NCI-H1048 (cell line): ENCODE results near the gene CCDC174.
"Not testable (repeated sequence)": the region's sequence is repeated elsewhere in the genome, so short reads cannot be mapped to it uniquely, and the experiment has no call there.

Experiments used
- DNase-seq: peaks from one replicate; lab custom pipeline; 2025; lab: John Stamatoyannopoulos, UW

The CCDC174 gene

DNA sequence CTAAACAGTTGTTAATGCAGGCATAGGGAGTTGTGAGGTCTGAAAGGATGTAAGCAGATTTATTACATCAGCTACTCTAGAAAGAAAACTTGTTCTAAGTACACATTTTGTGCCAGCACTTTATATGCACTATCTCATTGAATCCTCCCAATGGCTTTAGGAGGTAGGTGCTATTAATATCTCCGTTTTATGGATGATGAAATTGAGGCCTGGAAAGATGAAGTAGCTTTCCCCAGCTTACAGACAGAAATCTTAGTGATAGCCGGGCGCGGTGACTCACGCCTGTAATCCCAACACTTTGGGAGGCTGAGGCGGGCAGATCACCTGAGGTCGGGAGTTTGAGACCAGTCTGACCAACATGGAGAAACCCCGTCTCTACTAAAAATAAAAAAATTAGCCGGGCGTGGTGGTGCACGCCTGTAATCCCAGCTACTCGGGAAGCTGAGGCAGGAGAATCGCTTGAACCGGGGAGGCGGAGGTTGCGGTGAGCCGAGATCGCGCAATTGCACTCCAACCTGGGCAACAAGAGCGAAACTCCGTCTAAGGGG is 872 bp downstream of the CCDC174 start:
- not testable (repeated sequence) for DNase-seq

DNA sequence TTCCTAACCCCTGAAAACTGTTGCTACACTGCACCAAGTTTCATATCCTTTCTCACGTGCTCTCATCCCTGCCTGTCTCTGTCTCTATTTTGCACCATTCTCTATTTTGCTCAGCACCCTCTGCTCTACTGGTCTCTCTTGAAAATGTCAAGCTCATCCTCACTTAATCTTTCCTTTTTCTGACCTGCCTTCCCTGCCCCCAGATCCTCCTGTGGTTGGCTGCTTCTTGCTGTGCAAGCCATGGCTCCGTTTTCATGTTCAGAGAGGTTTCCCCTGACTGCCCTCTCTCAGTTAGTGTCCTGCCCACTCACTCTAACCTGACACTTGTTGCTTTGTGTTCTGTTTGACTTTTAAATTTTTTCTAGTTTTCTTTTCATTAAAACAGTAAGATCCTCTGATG is 6.0 kb downstream of the CCDC174 start:
- no peak for DNase-seq

DNA sequence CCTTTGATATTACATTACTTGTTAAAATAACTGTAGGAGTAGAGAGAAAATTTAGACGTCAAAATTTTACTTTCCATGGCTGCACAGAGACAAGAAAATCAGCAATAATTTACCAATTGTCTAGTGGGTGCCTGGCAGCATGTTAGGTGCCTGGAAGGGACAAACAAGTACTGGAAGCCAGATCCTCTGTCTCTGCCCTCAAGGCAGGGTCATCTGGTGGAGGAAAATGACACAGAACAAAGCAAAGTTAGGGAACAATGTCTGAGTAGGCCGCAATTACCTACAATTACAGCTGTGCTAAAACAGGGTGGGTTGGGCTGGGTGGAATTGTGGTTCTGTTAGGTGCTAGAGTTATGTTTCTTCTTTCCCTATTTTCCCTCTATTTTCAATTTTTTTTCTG is 7.4 kb downstream of the CCDC174 start:
- DNase-seq = no peak

DNA sequence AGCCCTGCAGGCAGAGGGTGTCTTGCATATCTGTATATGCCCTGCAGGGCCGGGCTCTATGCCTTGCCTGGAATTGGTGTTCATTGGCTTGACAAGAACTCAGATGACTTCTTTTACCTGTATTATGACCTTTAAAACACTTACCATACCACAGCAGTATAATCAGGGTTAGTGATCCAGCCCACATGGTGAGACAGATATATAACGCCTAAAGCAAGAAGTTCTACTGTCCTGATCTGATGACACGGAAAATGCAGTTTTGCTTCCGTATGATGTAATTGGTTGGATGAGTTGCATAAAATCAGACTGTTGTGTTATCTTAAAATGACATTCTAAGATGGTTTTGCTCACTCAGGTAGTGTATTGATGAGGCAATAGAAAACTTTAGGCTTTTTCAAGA is 9.4 kb downstream of the CCDC174 start:
- no peak for DNase-seq

DNA sequence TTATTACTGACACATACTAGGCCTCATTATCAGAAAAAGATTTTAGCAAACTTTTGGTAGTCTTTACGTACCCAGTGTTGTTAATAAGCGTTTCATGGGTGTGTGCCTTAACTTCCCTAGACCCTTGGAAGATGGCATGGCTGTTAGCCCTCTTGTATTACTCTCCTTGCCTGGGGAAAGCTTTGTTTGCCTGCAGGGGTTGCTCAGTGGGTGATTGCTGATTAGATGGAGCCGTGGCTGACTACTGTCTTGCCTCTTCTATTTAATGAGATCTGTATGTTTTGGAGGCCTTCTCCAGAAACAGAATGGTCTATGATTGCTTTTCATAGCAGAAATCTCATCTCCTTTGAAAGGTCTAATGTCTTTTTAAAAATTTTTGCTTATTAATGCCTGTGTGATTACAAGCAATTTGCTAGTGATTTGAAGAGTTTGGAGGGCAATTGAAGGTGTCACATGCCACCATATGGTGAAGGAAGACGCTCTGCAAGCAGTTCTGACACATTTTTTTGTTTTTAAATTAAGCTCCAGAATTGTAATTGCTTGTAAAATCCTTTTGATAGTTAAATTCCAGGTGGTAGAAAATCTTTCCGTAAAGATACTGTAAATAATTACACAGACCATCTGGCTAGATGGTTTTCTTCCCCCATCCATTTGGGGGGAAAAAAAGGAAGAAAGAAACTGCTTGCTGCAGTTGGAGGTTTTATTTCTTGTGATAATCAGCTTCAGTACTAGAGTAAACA is 12.0 kb downstream of the CCDC174 start:
- DNase-seq = no peak

DNA sequence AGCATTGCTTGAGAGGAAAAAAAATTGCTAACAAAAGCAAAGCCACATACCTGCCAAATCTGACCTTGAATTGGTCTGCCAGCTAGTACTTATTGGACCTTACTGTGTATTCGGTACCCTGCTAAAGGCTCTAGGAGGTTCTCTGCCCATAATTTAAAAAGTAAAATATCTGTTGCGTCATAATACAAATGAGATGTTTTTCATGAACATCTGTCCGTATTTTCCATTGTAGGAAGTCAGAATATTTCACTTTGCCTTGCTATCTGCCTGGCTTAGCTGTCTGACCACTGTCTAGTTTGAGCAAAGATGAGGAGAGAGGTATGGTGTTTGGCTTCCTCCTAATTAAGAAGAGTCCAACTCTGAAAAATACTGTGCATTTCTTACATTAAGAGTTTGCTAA is 12.6 kb downstream of the CCDC174 start:
- DNase-seq = no peak

DNA sequence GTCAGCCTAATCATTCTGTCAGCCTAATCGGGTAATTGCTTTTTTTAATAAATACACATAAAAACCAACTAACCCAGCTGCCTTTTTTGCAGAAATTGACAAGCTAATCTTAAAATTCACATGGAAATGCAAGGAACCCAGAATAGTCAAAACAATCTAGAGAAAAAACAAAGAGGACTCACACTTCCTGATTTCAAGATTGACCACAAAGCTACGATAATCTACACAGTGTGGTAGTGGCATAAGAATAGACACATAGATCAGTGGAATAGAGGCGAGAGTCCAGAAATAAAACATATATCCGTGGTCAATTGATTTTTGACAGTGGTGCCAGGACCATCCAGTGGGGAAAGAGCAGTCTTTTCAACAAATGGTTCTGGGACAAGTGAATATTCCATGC is 21.0 kb downstream of the CCDC174 start:
- DNase-seq = no peak

DNA sequence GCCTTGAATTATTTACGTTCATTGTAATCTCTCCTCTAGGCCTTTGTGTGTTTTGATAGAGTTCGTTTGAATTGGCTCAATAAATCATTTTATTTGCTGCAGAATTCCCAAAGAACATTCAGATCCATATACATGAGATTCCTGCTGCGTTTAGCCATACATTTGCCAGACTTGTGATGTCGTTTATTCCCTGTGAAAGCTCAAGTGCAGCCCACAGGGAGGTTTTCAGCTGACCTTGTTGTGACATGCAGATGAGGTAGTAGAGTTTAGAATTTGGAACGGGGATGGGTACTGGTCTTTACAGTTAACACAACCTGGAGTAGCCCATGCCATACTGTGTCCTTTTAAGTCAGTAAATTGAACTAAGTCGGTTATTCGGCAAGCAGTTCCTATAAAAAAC is 23.3 kb downstream of the CCDC174 start, which contains the start of gene C3orf20:
TSS of gene C3orf20 (plus strand) at position 301 of the 400 bp plus-strand sequence. CDS start 7,573 bp downstream, outside the sequence.
- DNase-seq = no peak

DNA sequence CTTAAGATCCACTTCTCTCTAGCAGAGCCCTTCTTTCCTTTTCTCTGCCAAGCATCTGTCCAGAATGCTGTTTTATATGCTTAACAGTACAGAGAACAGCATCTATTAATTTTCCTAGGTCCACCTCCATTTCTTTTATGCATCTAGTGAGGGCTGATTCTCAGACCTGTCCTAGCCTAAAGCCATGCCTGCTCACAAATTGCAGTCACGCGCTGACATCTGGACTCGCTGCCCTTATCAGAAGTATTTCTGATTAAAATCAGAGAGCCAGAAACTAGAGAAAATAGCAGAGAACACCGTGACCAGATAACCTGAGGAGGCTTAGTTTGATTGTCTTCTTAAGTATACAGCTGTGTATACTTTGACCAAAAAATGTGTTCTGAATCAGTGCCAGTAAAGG is 25.3 kb downstream of the CCDC174 start:
- no peak for DNase-seq

DNA sequence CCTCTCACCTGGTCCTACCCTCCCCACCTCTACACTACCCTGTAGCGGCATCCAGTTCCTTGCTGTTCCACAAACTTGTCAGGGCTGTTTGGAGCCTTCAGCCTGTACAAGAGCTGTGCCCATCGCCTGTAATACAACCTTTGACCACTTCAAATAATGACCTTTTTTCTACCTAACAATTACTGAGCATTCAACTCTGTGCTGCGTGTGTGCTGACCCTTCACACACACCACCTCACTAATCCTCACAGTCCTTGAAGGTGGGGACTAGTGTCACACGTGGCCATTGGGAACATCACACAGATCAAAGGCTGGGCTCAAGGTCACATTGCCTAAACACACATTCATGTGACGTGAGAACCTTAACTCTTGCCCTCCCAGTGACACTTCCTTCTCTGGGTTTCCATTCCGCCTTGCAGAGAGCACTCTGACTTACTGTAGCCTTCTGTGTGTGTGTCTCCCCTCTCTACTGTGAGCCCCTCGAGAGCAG is 26.5 kb downstream of the CCDC174 start:
- DNase-seq = no peak

DNA sequence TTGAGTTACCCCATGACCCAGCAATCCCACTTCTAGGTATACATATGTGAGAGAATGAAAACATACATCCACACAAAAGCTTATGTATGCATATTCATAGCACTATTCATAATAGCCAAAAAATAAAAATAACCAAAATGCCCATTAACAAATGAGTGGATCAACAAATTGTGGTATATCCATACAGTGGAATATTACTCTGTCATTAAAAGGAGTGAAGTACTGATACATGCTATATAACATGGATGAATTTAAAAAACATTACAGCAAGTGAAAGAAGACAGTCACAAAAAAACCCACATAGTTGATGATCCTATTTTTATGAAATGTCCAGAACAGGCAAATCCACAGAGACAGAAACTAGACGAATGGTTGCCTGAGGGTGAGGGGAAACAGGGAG is 28.6 kb downstream of the CCDC174 start:
- no peak for DNase-seq

DNA sequence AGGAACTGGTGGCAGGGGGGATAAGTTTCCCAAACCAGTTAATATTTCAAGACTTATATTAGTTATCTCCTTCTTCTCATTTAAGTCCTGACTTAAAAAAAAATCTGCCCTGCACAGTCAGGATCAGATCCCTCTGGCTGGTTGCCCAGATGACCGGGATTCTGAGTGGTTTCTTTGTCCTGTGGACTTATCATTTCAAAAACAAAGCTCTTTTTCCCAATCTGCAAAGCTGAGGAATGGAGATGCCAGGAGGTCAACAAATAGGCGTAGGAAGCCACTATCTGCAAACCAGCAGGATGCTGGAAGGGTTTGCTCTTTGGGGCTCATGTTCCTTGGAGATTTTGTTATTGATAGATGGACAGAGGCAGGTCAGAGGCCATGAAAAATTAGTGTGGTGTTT is 29.2 kb downstream of the CCDC174 start:
- DNase-seq = no peak

DNA sequence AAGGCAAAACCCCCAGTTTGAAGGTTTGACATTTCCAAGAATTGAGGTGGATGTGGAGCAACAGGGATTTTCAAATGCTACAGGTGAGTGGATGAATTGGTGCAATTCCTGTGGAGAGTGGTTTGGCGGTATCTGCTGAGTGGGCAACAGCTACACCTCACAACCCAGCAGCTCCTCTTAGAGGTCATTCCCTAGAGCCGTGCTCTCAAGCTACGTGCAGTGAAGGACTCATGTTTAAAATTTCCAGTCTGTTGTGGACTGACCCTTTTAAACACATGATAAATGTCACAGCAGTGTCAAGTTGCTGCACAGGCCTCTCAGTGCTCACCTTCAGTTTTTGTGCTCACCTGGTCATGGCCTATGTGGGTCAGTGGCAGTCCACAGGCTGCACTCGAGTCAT is 32.9 kb downstream of the CCDC174 start:
- no peak for DNase-seq

DNA sequence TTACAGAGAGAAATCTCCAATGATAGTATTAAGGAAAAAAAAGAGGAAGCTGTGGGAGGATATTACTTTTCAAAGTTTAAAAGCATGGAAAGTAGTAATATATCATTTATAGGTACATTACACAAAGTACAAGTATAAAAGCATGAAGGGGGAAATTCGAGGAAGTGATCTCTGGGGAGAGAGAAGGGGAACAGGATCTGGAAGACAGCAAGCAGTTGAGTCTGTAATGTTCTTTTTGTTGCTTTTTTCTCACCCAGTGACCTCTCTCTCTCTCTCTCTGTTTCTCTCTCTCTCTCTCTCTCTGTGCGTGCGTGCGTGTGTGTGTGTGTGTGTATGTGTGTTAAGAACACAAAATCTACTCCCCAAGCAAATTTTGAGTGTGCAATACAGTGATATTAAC is 33.6 kb downstream of the CCDC174 start:
- no peak for DNase-seq

DNA sequence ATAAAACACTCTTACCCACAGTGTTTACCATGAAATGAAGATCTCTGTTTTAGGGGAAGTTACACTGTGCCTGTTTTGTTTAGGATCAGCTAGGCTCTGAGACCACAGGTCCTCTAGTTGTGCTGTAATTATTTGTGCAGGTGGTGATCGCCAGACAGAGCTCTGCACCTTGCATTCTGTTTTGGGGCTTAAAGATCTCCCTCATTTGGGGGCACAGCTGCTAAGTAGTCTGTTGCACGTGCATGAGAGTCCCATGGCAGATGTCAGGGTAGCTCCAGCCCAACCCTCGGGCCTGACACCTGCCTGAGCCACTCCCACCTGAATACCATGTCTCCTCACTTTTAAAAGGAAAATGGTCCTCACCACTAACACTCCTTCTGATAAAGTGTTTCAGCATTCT is 35.8 kb downstream of the CCDC174 start:
- no peak for DNase-seq

DNA sequence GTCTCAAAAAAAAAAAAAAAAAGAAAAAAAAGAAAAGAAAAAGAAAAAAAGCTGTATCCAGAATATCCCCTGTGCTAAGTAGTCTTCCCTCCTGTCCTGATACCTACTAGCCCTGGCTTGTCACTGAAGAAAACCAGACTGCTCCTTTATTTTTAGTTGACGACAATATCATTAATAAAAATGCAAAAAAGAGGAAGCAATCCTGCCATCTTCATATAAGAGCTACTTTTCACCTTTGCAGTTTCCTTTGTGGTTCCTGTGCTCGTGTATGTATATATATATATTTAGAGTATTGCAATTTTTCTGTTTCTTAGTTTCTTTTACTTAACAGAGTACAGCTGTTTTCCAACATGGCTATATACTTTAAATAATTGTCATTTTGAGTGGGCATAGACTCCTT is 37.0 kb downstream of the CCDC174 start:
- DNase-seq = no peak

DNA sequence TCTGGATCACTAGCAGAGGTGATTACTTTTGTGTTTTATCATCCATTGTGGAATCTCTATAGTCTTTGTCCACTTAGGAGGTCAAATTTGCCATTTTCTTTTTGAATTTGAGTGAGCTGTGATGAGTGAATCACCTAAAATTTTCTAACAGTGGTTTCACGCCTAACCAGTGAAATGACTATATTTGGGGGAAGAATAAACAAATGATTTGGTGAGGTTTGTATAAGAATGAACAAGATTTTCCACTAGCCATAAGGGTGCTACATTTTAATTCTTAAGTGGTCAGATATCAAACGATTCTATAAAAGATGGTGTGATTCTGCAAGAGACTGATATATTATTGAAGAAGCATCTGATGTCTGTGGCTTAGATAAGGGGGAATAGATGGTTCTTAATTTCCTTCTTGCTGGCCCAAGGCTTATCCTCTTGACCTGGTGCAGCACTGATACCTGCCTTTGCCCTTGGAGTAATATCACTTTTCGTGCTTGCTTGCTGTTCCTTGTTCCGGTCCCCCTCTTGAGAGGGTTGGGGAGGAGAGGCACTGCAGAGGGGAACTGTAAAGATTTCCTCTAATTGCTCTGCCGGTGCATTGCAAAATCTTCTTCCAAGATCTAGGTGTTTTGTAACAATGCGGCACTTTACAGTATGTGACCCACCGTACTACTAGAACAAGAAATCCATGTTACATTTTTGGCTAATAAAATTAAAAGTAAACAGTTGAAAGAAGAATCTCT is 37.9 kb downstream of the CCDC174 start:
- DNase-seq = no peak

DNA sequence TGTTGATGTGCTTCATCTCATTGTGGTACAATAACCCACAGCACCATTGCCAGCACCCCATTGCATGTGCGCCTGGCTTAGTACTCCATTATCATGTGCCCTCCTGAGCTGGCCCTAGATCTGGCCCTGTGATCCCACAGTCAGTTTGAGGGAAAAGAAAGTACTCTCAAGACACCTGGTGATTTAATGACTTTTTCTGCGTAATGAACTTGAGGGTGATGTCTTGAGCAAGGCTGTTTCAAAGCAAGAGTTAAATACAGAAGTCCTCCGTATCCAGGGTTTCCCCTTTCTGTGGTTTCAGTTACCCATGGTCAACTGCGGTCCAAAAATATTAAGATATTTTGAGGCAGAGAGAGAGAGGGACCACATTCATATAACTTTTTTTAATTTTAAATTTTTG is 39.7 kb downstream of the CCDC174 start:
- no peak for DNase-seq

DNA sequence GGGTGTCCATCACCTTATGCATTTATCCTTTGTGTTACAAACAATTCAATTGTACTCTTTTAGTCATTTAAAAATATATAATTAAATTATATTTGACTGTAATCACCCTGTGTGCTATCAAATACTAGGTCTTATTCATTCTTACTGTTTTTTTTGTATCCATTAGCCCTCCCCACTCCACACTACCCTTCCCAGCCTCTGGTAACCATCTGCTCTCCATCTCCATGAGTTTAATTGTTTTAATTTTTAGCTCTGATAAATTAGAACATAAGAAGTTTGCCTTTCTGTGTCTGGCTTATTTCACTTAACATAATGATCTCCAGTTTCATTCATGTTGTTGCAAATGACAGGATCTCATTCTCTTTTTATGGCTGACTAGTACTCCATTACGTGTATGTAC is 40.2 kb downstream of the CCDC174 start:
- no peak for DNase-seq

DNA sequence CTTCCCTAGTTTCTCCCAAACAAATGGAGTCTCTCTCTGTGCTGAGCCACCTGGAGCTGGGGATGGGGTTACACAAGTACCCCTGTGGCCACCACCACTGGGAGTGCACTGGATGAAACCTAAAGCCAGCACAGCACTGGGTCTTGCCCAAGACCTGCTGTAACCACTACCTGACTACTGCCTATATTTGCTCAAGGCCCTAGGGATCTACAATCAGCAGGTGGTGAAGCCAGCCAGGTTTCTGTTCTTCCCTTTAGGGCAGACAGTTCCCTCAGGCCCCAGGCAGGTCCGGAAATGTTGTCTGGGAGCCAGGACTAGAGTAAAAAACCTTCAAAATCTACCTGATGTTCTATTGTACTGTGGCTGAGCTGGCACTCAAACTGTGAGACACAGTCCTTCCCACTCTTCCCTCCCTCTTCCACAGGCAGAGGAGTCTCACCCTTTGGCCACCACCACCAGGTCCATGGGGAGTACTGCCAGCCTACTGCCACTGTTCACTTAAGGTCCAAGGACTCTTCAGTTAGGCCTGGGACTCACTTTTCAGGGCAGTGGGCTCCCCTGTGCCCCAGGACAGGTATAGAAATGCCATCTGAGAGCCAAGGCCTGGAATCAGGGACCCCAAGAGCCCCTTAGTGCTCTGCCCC is 47.2 kb downstream of the CCDC174 start:
- DNase-seq = no peak

DNA sequence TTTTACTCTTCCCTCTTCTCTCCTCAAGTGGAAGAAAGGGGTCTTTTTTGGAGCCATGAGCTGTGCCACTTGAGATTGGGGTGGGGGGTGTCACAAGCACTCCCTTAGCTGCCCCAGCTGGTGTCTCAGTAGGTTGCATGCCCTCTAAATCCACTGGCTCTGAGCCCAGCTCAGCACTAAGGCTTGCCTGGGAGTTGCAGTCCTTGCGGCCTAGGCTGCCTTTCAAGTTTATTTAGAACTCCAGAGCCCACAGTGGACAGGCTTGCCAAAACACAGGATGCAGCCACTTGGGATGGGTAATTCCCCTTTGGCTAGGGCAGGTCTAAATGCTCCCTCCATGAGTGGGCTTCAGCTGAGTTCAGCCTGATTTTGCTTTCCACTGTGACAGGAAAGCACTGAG is 48.1 kb downstream of the CCDC174 start:
- no peak for DNase-seq

DNA sequence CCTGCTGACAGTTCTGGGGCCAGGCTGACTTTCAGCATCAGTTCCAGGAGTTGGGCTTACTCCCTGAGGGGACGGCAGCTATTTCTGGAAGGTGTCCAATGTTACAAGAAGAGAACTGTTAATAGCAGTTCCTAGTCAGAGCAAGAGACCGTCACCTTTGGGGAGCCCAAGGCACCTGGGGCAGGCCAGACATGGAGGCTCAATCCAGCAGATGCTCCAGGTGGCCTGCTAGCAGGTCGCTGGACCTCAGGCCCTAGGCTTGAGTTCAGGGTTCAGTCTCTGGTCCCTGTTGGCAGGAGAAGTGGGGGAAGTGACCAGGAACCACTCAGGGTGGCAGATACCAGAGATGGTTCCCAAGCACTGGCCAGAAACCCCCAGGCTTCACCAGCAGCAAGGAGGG is 49.3 kb downstream of the CCDC174 start:
- no peak for DNase-seq

DNA sequence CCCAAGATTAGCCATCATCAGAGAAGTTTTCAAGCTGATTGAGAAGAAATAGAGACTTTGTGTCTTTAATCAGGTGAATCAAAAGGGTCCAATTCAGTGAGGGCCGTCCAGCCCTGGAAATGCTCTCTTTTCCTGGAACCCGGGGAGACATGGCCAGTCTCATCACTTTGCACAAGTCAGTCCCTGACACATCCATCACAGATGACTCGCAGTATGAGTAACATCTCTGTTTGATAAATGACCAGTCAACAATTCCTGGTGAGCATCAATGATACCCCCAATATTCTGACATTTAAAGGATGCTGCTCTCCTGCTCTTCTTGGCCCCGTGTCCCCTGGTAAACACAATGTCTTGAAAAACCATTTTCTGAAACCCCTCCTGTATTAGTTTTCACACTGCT is 50.1 kb downstream of the CCDC174 start:
- no peak for DNase-seq
